GM12878 (cell line): ENCODE data around the gene LASP1NB.

Experiments used
- ATAC-seq: fragments of 200-7000 bp; cut with Tn5 transposase; 3 replicates; pipeline ENCODE4 v1.9.1; 2020; ENCODE audit warnings: mild to moderate bottlenecking, moderate library complexity
- BruUV-seq: library from RNA; stranded (reverse); fragments of 400-500 nt; replicated peaks from 2 replicates; lab custom pipeline; 2021; lab: Mats Ljungman, UMichigan
- CTCF ChIA-PET: fragments of 300-600 bp; sonication (Branson Sonifier 250); formaldehyde crosslinking; extraction: SDS; loops from one replicate; lab custom pipeline; 2021; ENCODE audit warnings: inconsistent platforms; lab: Yijun Ruan, JAX
- POLR2A ChIA-PET: fragments of 350-600 bp; formaldehyde crosslinking; extraction: SDS; loops from one replicate; lab custom pipeline; 2021; ENCODE audit warnings: inconsistent platforms; lab: Charles Lee
- RAD21 ChIA-PET: fragments of 300-600 bp; sonication (Branson Sonifier 250); formaldehyde crosslinking; loops from one replicate; lab custom pipeline; 2023; ENCODE audit warnings: antibody characterized with exemption; ENCODE audit not compliant: unreplicated experiment; lab: Charles Lee
- SMC1A ChIA-PET: fragments of 300-600 bp; sonication (Branson Sonifier 250); formaldehyde crosslinking; loops from one replicate; lab custom pipeline; 2023; ENCODE audit not compliant: unreplicated experiment, uncharacterized antibody; lab: Charles Lee
- DNase-seq: peaks from one replicate; pipeline ENCODE4 v3.0.0-alpha.2; 2011; ENCODE audit warnings: low read depth, low spot score
- FAIRE-seq: peaks from 3 replicates; lab custom pipeline; 2011; peaks lifted over from hg19 to GRCh38; lab: Jason Lieb, UNC
- H2AFZ ChIP-seq: 2 replicates; pipeline ENCODE4 v1.6.0; 2011; ENCODE audit warnings: low read depth, low read length, control low read depth; ENCODE audit not compliant: control insufficient read depth
- H3K27ac ChIP-seq: 2 replicates; pipeline ENCODE4 v1.5.1; 2011; ENCODE audit warnings: control low read depth; ENCODE audit not compliant: control insufficient read depth, insufficient read depth
- H3K27me3 ChIP-seq, 2 experiments: replicated peaks in 1 of 2; 2 replicates each; pipeline versions ENCODE4 v1.6.0 to v1.6.1; 2011; ENCODE audit warnings: low read length in 1 of 2; ENCODE audit not compliant: control insufficient read depth in 2 of 2, insufficient read depth in 2 of 2
- H3K36me3 ChIP-seq, 2 experiments: 2 replicates each; pipeline ENCODE4 v1.5.1; 2011; ENCODE audit warnings: low read length in 1 of 2; ENCODE audit not compliant: control insufficient read depth in 2 of 2, insufficient read depth in 2 of 2
- H3K4me1 ChIP-seq: 2 replicates; pipeline ENCODE4 v1.6.1; 2011; ENCODE audit warnings: mild to moderate bottlenecking, low read length, moderate library complexity, mixed read lengths; ENCODE audit not compliant: control insufficient read depth, insufficient read depth
- H3K4me2 ChIP-seq: 2 replicates; pipeline ENCODE4 v1.6.0; 2011; ENCODE audit warnings: control low read depth; ENCODE audit not compliant: control insufficient read depth, insufficient read depth
- H3K4me3 ChIP-seq: fragments of 200-600 bp; sonication (generic); 2 replicates; pipeline ENCODE4 v1.5.1; 2016
- H3K79me2 ChIP-seq: 2 replicates; pipeline ENCODE4 v1.6.0; 2011; ENCODE audit warnings: low read length; ENCODE audit not compliant: control insufficient read depth, insufficient read depth
- H3K9ac ChIP-seq: 2 replicates; pipeline ENCODE4 v1.8.0; 2011; ENCODE audit warnings: low read length, control low read depth, mixed read lengths; ENCODE audit not compliant: control insufficient read depth, insufficient read depth
- H3K9me3 ChIP-seq: replicated peaks from 3 replicates; pipeline ENCODE4 v1.5.1; 2011; ENCODE audit warnings: mild to moderate bottlenecking, low read length; ENCODE audit not compliant: control insufficient read depth, insufficient read depth
- H4K20me1 ChIP-seq: 2 replicates; pipeline ENCODE4 v1.6.0; 2011; ENCODE audit not compliant: control insufficient read depth, insufficient read depth
- CHD2 ChIP-seq: IDR thresholded peaks from 2 replicates; pipeline ENCODE4 v1.6.1; 2011; ENCODE audit warnings: low read depth, low read length, improper control_type of control experiment, borderline replicate concordance
- CREB1 ChIP-seq: IDR thresholded peaks from 2 replicates; pipeline ENCODE4 v1.6.1; 2012; ENCODE audit warnings: low read depth, mild to moderate bottlenecking, inconsistent platforms
- E4F1 ChIP-seq: fragments of 450-650 bp; IDR thresholded peaks from 2 replicates; pipeline ENCODE4 v1.6.1; 2018; ENCODE audit warnings: borderline replicate concordance, mild to moderate bottlenecking; ENCODE audit not compliant: partially characterized antibody
- ESRRA ChIP-seq: IDR thresholded peaks from 2 replicates; pipeline ENCODE4 v1.6.1; 2012; ENCODE audit warnings: mild to moderate bottlenecking, low read length, improper control_type of control experiment
- MYC ChIP-seq: IDR thresholded peaks from 2 replicates; pipeline ENCODE4 v1.6.1; 2011; ENCODE audit warnings: mild to moderate bottlenecking, low read length, moderate library complexity, inconsistent platforms; ENCODE audit not compliant: insufficient read depth, insufficient replicate concordance, insufficient read length, severe bottlenecking
- PRDM15 ChIP-seq: fragments of 450-650 bp; formaldehyde crosslinking; IDR thresholded peaks from 2 replicates; pipeline ENCODE4 v1.4.0; 2020; ENCODE audit warnings: mild to moderate bottlenecking, moderate library complexity
- RELB ChIP-seq: fragments of 450-650 bp; IDR thresholded peaks from 2 replicates; pipeline ENCODE4 v1.6.1; 2017; ENCODE audit warnings: low read depth, mild to moderate bottlenecking, moderate library complexity
- SREBF1 ChIP-seq: IDR thresholded peaks from 2 replicates; pipeline ENCODE4 v1.6.1; 2012; ENCODE audit warnings: mild to moderate bottlenecking, low read length
- YY1 ChIP-seq: IDR thresholded peaks from 2 replicates; pipeline ENCODE4 v1.6.1; 2011; ENCODE audit warnings: low read depth, mild to moderate bottlenecking, low read length
- ZNF217 ChIP-seq: fragments of 450-650 bp; IDR thresholded peaks from 2 replicates; pipeline ENCODE4 v1.6.1; 2017; ENCODE audit warnings: antibody characterized with exemption, mild to moderate bottlenecking
- ZNF384 ChIP-seq: IDR thresholded peaks from 2 replicates; pipeline ENCODE4 v1.6.1; 2012; ENCODE audit warnings: low read depth, mild to moderate bottlenecking, low read length, improper control_type of control experiment, borderline replicate concordance
- WGBS: methylation state at CpG from one replicate; pipeline ENCODE4 v1.1.6; 2016; ENCODE audit warnings: low lambda C conversion rate; ENCODE audit not compliant: insufficient replicate concordance, insufficient coverage; ENCODE audit errors: missing lambda C conversion rate; 5-methylcytosine and 5-hydroxymethylcytosine counted together
- in situ Hi-C: fragments of 300-500 bp; cut with MboI; formaldehyde crosslinking; loops from 9 replicates; pipeline ENCODE4 v1.14.3; 2018; ENCODE audit warnings: mixed read lengths
- intact Hi-C: fragments of 100-400 bp; cut with micrococcal nuclease; formaldehyde crosslinking; loops from one replicate; pipeline ENCODE4 v1.14.2; 2022; ENCODE audit not compliant: unreplicated experiment

Gene LASP1NB

GRCh38 chr17:38961413-38961812 lies 36.0 kb downstream of the LASP1NB start:
- DNase-seq (no peak), FAIRE-seq (no peak), ATAC-seq (no peak)
- TF ChIP-seq ZNF217 (no peak), PRDM15 (no peak), E4F1 (no peak), CREB1 (no peak), SREBF1 (no peak), CHD2 (no peak), MYC (no peak), ESRRA (no peak), YY1 (no peak), ZNF384 (no peak), RELB (no peak)
- intact Hi-C loops = no loop called here
- ChIA-PET CTCF (interaction anchor here (0.5 kb wide), 1 partner anchor 270 kb away, joined by 4 read pairs; no protein-coding TSS in a partner anchor), POLR2A (no interaction called here), SMC1A (interaction anchor here (1.4 kb wide), 1 partner anchor 22 kb away, joined by 9 read pairs; no protein-coding TSS in a partner anchor), RAD21 (no interaction called here)
- in situ Hi-C loops = no loop called here
- Histone ChIP-seq H3K4me3 (no peak overlapping the region), H3K9me3 (no peaks in the 10 kb centered on the region), H3K27ac (no peak overlapping the region), H3K4me2 (no peak overlapping the region), H4K20me1 (no peaks in the 10 kb centered on the region), H3K79me2 (no peaks in the 10 kb centered on the region), H3K36me3 (no peaks in the 10 kb centered on the region), H2AFZ (no peak overlapping the region), H3K27me3 (no peaks in the 10 kb centered on the region), H3K9ac (no peak overlapping the region), H3K4me1 (no peaks in the 10 kb centered on the region)
- no TSS peak for BruUV-seq
- WGBS = 83% methylated on average over 4 of the region's 4 CpGs
